NCI-H2171 treated with DMSO at 0.1 percent for 48 hours (cell line): ENCODE results near the gene RPTOR.

Source experiments
- DNase-seq: peaks from one replicate; lab custom pipeline; 2025; lab: John Stamatoyannopoulos, UW

RPTOR gene

DNA sequence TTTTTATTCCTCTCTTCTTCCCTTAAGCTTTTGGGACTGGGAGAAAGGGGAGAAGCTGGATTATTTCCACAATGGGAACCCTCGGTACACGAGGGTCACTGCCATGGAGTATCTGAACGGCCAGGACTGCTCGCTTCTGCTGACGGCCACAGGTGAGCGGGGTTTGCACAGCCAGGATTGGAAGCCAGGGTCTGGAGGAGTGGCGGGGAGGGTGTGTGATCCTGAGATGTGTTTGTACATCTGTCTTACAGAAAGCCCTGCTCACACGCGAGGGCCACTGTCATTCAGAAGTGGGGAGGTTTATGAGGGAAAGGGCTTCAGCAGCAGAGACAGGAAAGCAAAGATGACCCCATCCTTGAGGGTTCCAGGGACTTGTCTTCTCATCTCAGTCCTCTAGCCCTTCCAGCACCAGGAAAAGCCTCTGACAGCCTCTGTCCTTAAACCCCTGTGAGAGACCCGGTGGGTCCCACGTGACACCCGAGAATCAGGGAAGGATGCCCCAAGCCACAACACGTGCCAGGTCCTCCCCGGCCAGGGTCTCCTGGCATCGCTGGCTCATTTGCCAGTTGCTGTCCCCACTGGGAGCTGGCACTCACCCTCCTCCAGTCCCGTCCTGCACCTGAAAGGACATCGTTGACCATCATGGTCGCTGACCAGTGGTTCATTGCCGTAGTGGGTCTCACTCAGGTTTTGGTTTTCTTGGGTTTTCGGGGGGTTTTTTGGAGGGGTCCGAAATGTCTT, 402.7 kb downstream of the RPTOR start:
- no peak for DNase-seq

DNA sequence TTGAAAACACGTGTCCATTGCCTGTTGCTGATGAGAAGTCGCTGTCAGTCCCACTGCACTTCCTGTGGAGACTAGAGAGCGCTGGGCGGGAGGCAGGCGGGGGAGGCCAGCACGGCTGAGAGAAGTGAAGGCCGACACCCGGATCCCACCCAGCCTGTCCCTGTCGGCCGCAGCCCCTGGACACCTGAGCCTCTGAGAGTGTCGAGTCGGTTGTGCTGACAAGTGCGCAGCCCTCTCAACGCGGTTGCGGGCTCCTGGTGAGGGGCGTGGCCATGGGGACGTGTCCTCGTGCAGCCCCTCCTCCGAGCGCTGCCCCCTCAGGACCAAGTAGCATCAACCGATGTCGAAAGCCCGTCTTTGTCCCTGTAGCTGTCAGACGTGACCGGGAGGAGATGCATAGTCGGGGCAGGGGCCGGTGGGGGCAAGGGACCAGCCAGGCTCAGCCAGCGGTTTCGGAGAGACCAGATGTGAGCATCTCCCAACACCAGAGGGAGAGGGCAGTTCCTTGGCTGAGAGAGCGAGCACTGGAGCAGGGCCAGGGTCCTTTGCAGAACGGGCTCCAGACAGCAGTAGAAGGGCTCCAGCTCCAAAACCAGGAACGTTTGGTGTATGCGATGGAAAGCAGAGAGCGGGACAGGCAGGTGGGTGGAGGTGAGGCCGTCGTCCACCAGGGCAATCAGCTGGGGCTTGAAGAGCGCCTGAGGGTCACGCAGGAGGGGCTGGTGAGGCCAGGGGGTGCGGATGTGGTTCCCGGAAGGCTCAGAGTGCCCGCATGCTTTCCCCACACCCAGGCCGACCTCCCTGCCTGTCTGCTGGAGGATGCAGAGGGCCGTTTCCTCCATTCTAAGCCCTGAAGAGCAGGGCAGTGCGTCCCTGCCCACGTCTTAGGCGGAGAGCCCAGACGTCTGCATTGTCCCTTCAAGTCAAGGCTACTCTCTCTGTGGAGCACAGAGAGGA, 403.7 kb downstream of the RPTOR start:
- no peak for DNase-seq

DNA sequence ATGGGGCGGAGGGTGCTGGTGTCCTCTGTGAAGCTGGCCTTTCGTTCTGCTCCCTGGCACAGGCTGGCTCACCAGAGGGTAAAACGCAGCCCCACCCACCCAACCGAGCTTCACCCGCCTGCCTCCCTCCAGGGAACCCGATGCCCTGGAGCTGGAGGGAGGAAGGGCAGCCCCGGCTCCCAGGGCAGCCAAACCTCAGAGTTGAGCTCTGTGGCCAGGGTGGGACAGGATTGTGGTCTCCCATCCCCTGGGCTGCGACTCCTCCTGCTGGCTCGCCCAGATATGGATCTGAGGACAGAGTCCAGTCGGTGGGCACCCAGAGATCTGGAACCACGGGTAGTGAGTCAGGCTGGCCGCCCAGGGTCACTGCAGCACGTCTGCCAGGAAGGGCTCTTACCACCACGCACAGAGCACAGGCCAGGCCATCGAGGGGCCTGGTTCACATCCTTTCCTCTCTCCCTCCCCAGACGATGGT, 404.4 kb downstream of the RPTOR start:
- DNase-seq: no peak

DNA sequence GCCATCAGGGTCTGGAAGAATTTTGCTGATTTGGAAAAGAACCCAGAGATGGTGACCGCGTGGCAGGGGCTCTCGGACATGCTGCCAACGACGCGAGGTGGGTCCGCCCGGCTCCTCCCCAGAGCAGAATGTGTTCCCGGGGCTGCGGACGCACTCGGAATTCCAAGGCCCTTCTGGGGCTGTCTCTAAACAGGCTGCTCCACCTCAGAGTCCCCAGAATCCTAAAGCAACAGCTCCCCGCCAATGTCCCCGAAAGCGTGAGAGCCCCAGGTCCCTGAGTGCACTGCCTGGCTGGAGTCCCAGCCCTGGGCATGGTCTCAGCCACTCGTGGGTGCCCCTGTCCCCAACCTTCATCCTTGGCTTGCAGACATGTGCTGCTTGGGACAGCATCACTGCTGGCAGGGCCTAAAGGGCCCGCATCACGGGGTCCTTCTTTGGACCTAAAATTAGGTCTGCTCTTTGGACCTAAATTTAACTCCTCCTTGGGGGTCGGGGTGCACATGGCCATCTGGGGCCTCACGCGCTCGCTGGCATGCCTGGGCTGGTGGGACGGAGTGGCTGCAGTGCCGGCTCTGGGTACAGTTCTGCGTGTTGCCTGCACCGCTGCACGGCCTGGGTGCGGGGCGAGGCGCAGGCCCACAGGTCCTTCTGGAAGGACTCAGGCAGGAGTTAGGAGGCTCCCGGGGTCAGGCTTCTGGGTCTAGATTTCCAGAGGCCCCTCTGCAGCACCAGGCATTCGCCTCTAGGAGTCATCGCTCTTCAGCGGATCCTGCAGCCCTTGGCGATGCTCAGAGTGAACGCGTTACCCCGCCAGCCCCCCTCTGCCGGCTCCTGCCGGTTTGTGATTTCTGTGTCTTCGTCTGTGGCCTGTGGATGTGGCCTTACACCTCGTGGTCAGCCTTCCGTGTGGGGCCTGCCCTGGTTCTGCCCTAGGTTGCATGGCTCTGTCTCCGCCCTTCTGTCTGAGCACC, 405.1 kb downstream of the RPTOR start:
- DNase-seq: no peak

DNA sequence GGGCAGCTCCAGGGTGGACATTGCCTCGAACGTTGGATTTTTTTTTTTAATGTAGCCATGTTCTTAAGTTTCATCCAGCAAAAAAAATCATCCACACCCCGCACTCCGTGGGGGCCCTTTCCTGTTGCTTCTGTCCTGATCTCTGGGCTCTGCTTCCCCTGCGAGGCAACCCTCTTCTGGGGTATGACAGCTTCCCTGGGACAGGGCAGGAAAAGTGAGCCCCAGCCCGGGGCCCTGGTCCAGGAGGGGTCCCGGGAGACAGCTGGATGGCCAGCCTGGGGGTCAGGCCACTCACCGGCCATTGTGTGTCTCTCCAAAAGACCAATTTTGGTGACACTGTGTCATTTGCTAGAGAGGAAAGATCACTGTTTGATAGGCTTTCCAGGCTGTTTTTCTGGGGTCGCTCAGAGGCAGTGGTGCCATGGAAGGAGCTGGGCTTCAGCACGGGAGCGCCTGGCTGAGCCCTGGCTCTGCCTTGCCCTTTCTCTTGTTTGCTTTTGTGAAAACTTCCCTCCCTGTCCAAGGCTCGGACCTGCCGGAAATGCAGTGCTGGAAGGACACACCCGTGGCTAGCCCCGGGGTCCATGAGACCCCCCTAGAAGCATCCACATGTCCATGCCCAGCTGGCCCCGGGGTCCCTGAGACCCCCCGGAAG, 406.0 kb downstream of the RPTOR start:
- no peak for DNase-seq

DNA sequence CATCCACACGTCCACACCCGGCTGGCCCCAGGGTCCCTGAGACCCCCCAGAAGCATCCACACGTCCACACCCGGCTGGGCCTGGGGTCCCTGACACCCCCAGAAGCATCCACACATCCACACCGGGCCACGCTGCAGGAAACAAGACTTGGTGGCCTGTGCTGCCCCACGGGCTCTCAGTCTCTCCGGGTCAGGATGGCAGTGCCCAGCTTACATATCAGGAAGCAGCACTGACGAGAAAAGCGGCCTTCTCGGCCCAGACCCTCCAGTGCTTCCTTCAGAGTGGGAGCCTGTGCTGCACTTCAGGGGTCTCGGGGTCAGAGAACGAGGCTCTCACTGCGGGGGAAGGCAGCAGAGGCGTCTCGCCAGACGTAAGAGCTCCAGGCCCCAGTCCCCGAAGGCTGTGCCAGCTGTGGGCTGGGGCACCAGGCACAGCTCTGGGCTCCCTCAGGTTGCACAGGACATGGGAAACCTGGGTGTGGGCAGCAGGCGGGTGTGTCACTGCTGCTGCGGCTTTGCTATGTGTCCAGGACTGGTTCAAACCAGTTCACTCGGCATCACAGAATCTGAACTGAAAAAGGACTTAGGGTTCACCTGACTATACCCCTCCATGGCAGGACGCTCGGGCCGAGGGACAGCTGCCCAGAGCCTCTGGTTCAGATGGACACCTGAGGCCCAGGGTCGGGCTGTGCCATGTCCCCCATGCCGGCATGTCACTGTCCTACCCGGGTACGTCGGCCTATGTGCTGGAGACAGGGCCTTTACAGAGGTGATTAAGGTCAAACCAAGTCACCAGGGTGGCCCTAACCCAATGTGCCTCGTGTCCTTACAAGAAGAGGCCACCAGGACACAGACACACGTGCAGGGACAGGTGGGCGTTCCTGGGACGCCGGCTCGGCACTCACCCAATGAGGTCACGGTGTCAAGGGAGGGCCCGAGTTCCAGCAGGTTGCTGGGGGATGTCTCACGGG, 406.8 kb downstream of the RPTOR start:
- DNase-seq: no peak

DNA sequence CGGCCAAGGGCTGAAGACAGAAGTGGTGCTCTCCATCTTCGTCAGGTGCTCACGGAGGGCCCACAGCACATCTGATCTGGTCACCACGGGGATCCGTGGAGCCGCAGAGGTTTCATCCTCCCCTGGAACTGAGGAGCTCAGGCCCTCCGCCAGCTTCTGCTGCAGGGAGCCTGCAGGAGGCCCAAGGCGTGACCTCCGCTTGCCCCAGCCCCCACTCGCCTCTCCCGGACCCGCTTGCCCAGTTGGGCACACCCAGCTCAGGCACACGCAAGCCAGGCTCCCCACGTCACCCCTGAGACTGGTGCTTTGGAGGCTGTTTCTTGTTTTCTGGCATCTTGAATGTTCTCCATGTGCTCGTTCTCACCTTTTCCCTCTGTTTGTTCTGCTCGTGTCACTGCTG, 407.7 kb downstream of the RPTOR start:
- no peak for DNase-seq

DNA sequence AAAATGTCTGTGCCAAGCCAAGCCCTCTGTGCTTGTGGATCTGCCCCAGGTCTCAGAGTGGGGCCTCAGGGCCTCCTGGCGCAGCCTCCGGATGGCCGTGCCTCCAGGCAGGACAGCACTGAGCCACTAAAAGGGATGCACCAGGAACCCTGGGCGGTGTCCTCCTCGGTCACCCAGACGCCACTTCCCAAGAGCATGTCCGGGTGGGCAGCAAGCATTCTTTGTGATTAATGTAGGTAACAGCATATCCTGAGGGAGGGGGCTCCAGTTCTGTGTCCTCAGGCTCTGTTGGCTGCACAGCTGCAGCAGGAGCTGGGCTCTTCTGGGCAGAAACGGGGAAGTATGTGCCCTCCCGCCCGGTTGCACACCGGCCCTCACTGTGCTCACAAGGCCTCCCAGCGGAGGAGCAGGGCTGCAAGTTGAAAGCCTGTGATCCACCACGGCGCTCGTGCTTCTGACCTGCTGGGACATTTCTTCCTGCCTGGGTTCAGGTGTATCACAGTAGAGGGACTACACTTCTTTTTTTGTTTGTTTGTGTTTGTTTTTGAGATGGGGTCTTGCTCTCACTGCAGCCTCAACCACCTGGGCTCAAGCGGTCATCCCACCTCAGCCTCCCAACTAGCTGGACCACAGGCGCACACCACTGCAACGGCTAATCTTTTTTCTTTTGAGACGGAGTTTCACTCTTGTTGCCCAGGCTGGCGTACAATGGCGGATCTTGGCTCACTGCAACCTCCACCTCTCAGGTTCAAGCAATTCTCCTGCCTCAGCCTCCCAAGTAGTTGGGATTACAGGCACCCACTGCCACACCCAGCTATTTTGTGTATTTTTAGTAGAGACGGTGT, 409.1 kb downstream of the RPTOR start:
- DNase-seq: no peak

DNA sequence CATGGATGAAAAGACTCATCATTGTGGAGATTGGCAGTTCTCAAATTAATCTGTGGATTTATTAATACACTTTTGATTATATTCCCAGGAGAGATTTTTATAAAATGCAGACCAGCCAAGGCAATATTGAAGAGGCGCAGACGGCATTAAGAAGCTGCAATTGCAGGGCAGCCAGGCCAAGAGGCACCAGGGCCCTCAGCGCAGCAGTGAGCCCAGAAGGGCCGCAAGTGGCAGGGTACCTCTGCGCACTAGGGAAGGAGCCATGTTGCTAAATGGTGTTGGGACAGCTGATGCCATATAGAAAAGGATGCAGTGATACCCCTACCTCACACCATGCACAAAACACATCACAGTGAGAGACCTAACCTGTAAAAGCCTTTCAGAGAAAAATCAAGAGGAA, 410.4 kb downstream of the RPTOR start:
- DNase-seq: no peak

DNA sequence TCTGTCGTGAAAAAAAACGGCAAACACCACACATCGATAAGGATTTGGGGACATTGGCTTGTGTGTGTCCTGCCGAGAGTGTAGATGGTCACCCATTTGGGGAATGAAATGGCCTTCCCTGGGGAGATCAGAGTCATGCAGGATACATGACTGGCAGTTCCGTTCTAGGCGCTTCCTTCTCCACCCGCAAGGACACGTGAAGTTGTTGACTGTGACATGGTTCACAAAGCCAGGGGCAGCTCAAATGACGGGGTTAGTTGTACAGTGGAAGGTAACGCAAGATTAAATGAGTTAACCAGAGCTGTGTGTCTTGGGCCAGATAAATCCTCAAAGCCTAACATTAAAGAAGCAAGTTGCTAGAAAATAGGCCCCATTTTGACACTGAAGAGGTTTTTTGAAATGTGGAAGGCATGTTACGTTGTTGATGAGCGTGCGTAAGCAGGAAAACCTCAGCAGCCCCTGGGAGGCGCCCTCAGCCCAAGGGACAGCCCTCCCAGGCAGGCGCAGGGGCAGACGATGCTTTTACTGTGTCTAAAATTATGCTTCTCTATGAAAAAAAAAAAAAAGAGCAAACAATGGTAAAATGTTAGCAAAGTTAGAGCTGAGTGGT, 411.1 kb downstream of the RPTOR start:
- DNase-seq: no peak

DNA sequence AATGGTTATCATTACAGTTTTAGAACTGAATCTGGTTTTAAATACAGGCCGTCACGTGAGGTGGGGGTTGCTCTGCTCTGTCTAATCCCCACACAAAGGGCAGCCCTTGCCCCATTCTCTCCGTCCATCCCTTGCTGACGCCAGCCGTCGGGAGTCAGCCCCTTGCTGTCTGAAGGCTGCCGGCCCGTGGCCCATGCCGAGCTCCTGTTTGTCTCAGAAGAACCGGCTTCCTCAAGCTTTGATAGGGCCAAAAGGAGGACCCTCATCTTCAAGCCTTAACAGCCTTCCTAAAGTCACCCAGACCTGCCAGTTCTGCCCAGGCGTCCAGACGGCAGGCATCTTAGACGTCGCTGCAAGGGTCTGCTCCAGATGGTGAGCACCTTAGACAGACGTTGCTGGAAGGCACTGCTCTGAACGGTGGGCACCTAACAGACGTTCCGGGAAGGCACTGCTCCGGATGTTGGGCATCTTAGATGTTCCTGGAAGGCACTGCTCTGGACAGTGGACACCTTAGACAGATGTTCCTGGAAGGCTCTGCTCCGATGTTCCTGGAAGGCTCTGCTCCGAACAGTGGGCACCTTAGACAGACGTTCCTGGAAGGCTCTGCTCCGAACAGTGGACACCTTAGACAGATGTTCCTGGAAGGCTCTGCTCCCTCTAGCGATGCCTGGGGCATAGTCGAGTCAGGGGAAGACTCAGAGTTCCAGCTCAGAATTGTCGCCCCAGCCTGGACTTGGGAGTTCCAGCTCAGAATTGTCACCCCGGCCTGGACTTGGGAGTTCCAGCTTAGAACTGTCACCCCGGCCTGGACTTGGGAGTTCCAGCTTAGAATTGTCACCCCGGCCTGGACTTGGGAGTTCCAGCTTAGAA, 411.9 kb downstream of the RPTOR start:
- DNase-seq: no peak

DNA sequence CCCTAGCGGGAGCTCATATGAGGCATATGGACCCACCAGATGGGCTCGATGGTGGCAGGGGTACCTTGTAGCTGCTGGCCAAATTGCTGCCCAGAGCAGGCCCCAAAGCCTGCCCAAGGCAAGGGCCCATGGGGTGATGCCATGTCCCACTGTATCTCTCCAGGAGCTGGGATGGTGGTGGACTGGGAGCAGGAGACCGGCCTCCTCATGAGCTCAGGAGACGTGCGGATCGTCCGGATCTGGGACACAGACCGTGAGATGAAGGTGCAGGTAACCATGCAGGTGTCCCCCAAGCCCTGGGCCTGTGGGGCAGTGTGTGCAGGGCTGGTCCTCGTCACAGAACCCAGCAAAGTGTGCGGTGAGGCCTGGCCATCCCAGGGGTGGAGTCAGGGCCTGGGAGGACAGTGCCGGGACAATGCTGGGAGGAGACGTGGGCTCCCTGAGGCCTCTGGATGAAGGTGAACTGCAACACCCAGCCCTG, 412.9 kb downstream of the RPTOR start:
- no peak for DNase-seq

DNA sequence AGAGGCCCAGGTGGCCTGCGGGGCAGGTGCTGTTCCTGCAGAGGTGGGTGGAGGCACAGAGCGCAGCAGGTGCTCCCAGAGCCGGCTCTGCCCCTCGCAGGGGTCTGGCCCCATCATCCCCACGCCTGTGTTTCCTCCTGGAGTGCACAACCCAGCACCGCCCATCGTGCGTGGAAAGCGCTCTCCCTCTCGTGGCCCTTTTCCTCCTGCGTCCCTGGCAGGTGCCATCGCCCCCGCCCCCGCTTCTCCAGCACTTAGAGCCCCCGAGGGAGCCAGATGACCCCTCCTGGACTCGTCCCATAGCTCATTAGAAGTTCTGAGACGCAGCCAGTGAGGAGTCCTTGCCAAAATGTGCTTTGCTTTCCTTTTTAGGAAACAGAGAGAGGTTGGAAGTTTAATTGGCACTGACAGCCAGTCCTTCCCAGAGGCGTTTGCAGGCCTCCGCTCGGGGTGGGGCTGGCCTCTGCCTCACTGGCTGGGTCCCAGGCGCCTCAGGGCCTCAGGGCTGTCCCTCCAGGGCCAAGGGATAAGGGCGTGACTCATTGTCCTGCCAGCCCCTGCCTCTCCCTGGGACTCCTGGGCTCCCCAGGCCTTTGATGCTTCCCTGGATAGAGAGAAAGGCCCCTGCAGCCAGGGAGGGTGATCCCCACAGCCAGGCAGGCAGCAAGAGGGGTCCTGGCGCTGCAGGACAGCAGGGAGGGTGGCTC, 414.8 kb downstream of the RPTOR start:
- no peak for DNase-seq

DNA sequence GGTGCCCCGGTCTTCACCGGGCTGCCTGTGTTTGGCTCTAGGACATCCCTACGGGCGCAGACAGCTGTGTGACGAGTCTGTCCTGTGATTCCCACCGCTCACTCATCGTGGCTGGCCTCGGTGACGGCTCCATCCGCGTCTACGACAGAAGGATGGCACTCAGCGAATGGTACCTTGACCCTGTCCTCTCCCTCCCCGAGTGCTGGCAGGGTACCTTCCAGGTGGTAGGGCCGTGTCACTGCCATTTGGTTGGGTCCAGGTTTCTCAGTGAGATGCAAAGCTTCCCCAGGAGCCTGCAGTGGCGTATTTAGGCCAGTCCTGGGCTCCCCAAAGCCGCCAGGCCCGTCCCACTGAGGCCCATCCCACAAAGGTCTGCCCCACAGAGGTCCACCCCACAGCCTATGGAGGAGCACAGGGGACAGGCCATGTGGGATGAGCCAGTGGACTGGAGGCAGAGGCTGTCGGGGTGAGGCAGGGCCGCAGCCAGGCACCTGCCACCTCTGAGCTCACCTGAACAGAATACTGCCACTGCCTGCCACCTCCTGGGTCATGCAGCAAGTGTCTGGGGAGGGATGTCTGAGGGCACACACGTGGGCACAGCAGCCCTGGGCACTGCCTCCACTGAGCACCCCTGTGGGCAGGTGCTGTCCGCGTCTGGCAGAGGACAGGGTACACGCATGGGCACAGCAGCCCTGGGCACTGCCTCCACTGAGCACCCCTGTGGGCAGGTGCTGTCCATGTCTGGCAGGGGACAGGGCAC, 415.6 kb downstream of the RPTOR start:
- no peak for DNase-seq

DNA sequence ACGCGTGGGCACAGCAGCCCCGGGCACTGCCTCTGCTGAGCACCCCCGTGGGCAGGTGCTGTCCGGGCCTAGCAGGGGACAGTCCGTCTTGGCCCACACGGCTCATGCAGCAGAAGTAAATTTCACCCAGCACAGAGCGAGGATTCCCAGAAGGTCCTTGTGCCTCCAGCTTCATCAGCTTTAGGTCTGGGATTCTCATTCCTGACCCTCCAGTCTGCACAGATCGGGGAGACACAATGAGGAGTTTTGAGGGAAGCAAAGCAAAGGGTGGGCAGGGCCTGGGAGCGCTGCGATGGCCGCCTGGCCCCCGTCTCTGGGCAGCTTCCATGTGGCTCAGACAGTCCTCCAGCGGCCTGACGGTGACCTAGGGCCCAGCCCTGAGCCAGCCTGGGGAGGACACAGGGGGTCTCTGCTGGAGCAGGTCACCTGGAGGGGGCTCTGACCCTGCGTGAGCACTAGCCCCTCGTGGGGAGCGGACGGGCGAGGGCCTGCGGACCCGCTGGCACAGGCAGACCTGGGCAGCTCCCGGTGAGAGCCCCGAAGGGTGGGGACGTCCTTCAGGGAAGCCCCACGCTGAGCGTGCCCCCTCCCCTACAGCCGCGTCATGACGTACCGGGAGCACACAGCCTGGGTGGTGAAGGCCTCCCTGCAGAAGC, 416.3 kb downstream of the RPTOR start:
- no peak for DNase-seq
